ENCODE measurements around the gene BICC1. TPM values are rescaled to one million over a fixed set of nuclear protein-coding genes. Genes with fewer than 3 reads are reported as not detected.
A peak's percentile ranks its signal among the peaks of the same experiment; 100 is the strongest.

Gene BICC1
- total and polyA plus RNA-seq, 2 of the 13 experiments (the other 11 are each of a cell fraction or from before 2014, with no cell fraction given), result 0.18 to 1.5 TPM

DNA sequence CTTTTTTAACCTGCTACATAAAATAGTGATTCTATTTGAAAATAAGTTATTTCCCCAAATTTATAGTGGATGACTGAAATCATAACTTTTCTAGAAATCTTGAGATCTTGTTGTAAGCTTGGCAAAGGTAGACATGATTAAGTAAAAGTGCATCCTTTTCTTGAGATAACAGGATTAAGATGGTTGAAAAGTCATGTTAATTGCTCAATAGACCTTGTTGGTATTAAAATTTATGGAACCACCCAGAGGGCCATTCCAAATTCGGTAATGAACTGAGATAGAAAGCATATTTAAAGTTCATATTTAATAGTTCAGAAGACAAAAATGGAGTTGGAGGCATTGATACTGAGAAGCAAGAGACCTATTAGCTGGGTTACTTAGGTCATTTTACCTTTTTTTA lies 139.1 kb downstream of the BICC1 start (continued):
- no peak for TF ChIP-seq ZBTB44 (CRISPR knock-in tag; IDR thresholded peaks at IDR 0.05)
- TF ChIP-seq JARID2 (CRISPR knock-in tag; IDR thresholded peaks at IDR 0.05; ENCODE audit: insufficient replicate concordance), result no peak
- no peak for TF ChIP-seq IKZF1 (IDR thresholded peaks at IDR 0.05)

GRCh38 chr10:58653139-58653538 lies 140.5 kb downstream of the BICC1 start:
- no peak for FAIRE-seq
- H3K79me2 ChIP-seq (ENCODE audit: insufficient read depth, low read length), result no peaks in the 10 kb centered on the region
- DNase-seq (ENCODE audit: low spot score), result no peak
- H3K27me3 ChIP-seq (ENCODE audit: control insufficient read depth in 1 of 2, insufficient read depth in 2 of 2, low read length in 2 of 2), result no peaks in the 10 kb centered on the region; a peak in 1 of 5 replicates
- no peaks in the 10 kb centered on the region for H4K20me1 ChIP-seq (ENCODE audit: insufficient read depth, low read length)
- BruUV-seq (replicated peaks), result no TSS peak
- H3K27ac ChIP-seq (ENCODE audit: extremely low read length, insufficient read depth, low read length), result no peak overlapping the region
- no peak for ATAC-seq
- ChIA-PET CTCF (ENCODE audit: low intra/inter-chr PET ratio, low total read pairs) (no interaction called here), POLR2A (no interaction called here)
- no peak overlapping the region for H2AFZ ChIP-seq (ENCODE audit: low read length)
- no peak overlapping the region for H3K4me2 ChIP-seq (ENCODE audit: low read depth, low read length)
- no peak overlapping the region for H3K4me3 ChIP-seq (replicated peaks in 1 of 3; ENCODE audit: insufficient read depth in 1 of 3, low read depth in 2 of 3, low read length in 3 of 3)
- no peaks in the 10 kb centered on the region for H3K4me1 ChIP-seq (ENCODE audit: insufficient read depth, low read length)
- H3K36me3 ChIP-seq (replicated peaks in 1 of 2; ENCODE audit: control insufficient read depth in 1 of 2, insufficient read depth in 2 of 2, low read length in 2 of 2), result no peaks in the 10 kb centered on the region
- no peaks in the 10 kb centered on the region for H3K9me3 ChIP-seq (ENCODE audit: low read length)
- H3K9ac ChIP-seq (ENCODE audit: insufficient read depth, low read depth, low read length), result no peak overlapping the region
- intact Hi-C loops (cut with micrococcal nuclease; ENCODE audit: unreplicated experiment) (no loop called here), in situ Hi-C loops (cut with HindIII; ENCODE audit: extremely low pct_ligation_motif_present, low pct_unique_long_range_greater_than_20kb) (no loop called here)
- TF ChIP-seq KDM5A (IDR thresholded peaks at IDR 0.05; ENCODE audit: borderline replicate concordance, low read length), result no peak
- no peak for TF ChIP-seq XRCC5 (optimal IDR thresholded peaks at IDR 0.05; ENCODE audit: low read length)
- peak; percentile 52; the same call in 1 of the 2 replicates for TF ChIP-seq CEBPB (IDR thresholded peaks at IDR 0.05; ENCODE audit: borderline replicate concordance, low read depth, low read length)
